GM04503 (cell line): ENCODE results near the gene PLEKHH3.
"Not testable (repeated sequence)": the region's sequence is repeated elsewhere in the genome, so short reads cannot be mapped to it uniquely, and the experiment has no call there.

Experiments used
- DNase-seq: peaks from one replicate; pipeline ENCODE4 v3.0.0-alpha.2; 2012; ENCODE audit warnings: low read depth

The PLEKHH3 gene

GRCh38 chr17:42670789-42671657, 5.8 kb downstream of the PLEKHH3 start:
- no peak for DNase-seq

DNA sequence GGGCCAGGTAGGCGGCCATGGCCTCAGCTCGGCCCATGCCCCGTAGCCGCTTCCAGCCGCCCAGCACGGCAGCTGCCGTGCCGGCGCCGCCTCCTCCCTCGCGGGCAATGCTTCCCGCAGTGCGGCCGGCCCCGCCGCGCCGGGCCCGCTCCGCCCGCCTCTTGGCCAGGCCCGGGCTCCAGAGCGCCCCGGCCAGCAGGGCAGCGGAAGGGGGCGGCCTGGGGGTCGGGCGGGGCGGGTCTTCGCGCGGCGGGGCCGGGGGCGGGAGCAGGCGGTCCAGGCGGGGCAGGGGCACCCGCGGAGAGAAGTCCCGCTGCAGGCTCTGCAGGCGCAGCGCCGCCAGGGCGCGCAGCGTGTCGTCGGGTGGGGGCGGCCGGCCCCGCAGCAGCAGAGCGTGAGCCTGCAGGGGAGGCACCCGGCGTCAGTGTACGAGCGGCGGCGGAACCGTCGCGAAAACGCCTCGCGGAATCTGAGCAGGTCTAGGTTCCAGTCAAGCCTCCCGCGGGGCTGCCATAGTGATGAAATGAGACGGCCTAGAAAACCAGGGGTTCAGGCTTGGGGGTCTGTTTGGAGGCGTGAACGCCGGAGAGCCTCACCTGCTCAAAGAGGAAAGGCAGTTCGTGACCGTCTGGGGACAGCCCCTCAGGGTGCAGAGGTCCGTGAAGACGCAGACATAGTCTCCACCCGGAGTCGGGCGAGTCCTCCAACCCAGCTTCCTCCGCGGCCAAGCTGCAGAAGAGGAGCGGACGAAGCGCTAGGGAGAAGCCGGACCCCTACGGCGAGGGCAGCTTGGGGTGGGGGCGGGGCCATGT, 6.6 kb downstream of the PLEKHH3 start:
- DNase-seq: no peak

- no peak for DNase-seq
Measured at GRCh38 chr17:42669705-42669976, 7.2 kb downstream of the PLEKHH3 start.

DNA sequence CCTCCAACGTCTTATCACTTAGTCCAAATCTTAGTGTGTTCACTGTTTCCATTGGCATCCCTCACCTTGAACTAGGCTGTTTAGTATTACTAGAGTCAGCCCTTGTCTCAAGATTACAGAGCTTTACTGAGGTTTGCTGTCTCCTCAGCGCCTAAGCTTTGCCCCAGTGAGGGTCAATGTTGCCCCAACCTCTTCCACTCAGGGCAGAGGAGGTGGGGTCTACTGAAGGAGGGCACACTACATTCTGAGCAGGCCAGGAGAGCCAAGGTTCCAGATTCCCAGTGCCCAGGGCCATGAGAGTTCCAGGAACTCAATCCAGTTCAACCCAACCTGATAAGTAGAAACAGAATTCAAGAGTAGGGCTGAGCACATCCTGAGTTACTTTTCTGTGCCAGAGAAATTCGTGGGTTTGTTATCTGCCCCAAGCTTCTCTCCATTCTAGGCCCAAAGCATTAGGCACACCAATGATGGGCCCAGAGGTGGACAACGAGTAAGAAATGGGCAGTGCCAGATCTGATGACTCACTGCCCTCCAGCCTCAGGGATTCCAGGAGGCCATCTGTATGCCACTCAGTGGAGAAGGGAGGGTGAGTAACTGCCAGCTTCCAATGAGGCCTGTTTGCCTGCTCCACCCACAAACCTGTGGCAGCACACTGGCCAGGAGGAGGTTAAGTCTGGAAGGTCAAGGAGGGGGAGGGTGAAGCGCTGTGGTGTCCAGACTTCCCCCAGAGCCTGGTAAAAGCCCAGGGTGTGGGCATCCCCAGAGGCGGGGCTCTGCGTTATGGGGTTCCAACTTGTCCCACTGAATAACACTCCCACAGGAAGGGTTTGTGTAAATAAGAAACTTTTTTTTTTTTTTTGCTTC, 9.5 kb downstream of the PLEKHH3 start:
- DNase-seq: peak; percentile 69

DNA sequence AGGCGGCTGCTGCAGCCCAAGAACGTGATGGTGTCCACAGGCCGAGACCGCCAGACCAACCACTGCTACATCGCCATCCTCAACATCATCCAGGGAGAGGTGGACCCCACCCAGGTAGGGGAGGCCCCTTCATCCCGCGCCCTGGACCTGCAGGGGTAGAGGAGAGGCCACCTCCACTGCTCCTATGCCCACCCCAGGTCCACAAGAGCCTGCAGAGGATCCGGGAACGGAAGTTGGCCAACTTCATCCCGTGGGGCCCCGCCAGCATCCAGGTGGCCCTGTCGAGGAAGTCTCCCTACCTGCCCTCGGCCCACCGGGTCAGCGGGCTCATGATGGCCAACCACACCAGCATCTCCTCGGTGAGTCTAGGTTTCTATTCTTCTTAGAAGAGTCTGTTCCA, 10.7 kb downstream of the PLEKHH3 start:
- not testable (repeated sequence) for DNase-seq

- DNase-seq: no peak
Measured at GRCh38 chr17:42665581-42666001, 11.2 kb downstream of the PLEKHH3 start.

- peak; percentile 44 for DNase-seq
Measured at GRCh38 chr17:42660692-42661345, 16.0 kb downstream of the PLEKHH3 start.

- not testable (repeated sequence) for DNase-seq
Measured at GRCh38 chr17:42659932-42660274, 16.9 kb downstream of the PLEKHH3 start.

DNA sequence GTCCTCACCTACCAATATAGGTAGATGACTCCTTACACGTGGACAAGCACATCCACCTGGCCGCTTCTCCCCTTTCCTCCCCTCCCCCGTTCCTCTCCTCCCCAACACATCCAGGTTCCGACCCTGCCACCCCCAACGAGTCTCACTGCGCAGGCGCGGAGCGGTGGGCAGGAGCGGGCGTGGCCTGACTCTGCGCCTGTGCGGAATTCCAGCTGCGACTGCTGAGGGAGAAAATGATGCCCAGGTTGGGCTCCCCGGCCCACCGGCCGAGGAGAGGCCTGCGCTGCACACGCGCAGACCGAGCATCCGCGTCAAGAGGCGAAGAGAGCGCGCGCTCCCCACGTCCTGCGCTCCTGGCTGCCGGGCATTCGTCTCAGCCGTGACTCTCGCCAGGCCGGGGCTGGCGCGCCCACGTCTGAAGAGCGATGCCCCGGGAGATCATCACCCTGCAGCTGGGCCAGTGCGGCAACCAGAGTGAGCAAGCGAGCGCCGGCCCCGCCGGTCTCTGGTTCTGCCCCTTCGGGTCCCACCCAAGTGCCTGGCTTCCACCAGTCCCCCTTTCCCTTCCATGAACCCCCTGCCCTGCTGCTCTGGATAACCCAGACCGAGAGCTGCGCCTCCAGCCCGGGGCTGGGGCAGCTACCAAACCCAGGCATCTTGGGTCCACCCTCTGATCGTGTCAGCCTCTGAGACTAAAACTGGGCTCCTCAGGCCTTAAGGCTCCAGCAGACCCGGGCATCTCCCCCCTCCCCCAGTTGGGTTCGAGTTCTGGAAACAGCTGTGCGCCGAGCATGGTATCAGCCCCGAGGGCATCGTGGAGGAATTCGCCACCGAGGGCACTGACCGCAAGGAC, 17.5 kb downstream of the PLEKHH3 start, which contains the start of gene TUBG2:
Gene TUBG2, plus strand, starts transcription at position 206 of the 853 bp plus-strand sequence. Its CDS starts 220 bp downstream, at position 426.
- peak; percentile 53 for DNase-seq

- no peak for DNase-seq
Measured at GRCh38 chr17:42657824-42658588, 18.8 kb downstream of the PLEKHH3 start.

- peak; percentile 35 for DNase-seq
Measured at GRCh38 chr17:42655528-42655927, 21.3 kb downstream of the PLEKHH3 start.

DNA sequence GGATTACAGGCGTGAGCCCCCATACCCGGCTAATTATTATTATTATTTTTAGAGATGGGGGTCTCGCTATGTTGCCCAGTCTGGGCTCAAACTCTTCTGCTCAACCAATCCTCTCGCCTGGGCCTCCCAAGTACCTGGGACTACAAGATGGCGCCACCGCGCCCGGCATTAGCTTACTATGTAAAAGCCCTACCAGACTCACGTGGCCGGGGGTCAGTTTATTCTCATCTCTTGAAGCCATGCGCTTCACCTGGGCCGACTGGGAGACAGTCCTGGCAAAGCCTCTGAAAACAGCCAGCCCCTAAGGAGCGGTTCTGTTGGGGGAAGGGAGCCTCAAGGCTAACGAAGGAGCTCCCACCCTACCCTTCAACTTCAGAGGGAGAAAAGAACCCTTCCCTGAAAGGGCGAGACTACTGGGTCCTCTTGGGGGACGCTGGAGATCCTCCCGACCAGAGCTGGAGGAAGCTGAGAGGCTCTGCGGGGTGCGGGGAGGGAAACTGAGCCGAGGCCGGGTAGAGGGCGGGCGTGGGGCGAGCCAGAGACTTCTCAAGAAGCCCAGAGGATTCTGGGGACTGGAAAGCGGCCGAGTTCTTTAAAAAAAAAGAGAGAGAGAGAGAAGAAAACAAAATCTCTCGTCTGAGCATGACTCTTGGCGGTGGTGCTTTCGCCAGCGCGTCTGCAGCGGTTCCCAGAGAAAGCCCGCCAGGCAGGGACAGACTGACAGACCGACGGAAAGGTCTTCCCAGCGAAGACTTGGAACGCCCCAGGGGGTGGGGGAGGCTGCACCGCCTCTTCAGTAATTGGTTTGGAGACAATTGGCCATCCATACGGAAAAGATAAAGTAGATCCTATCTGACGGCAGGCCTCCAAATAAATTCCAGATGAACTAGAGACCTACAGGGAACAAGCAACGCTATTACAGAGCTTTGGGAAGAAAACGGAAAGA, 23.3 kb downstream of the PLEKHH3 start:
- DNase-seq: peak; percentile 52

DNA sequence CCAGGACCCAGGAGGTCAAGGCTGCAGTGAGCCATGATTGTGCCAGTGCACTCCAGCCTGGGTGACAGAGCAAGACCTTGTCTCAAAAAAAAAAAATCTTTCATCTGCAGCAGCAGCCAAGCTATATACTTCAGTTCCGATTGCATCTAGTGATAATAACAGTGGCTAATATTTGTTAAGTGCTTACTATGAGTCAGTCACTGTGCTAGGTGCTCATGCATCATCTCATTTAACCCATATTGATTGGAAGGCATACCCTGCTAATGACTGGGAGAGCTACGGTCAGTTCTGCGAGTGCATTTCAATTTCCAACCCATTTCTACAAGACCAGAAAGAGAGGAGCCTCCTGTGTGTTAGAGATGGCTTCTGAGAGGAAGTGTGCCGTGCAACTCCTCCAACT, 25.4 kb downstream of the PLEKHH3 start:
- no peak for DNase-seq

GRCh38 chr17:42647778-42648177, 29.0 kb downstream of the PLEKHH3 start:
- no peak for DNase-seq

DNA sequence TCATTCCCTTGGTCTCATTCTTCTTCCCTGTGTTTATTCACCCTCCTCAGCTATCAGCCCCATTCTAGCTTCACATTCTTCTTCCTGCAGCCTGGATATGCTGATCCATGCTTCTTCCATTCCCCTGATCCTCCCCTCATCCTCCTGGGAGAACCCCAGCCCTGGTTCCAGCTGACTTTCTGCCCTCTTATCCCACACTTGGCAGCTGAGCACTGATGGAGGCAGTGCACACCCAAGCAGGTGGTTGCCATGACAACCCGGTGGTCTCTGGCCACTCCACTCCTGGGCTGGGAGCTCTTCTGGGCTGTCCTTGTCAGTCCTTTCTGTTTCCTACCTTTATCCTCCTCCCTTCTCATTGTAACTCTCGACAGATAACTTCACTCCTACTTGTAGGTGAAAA, 34.5 kb downstream of the PLEKHH3 start:
- no peak for DNase-seq

GRCh38 chr17:42640121-42640520, 36.7 kb downstream of the PLEKHH3 start:
- DNase-seq: no peak

GRCh38 chr17:42639525-42640113, 37.2 kb downstream of the PLEKHH3 start:
- no peak for DNase-seq

GRCh38 chr17:42632949-42633444, 43.8 kb downstream of the PLEKHH3 start:
- DNase-seq: no peak
